ENCODE data around the gene LRFN5. TPM values are rescaled to one million over a fixed set of nuclear protein-coding genes. Genes with fewer than 3 reads are reported as not detected.
"Not testable (repeated sequence)": the region's sequence is repeated elsewhere in the genome, so short reads cannot be mapped to it uniquely, and the experiment has no call there.

Gene LRFN5
- total RNA-seq, 2 experiments from 2014 or later = not detected

DNA sequence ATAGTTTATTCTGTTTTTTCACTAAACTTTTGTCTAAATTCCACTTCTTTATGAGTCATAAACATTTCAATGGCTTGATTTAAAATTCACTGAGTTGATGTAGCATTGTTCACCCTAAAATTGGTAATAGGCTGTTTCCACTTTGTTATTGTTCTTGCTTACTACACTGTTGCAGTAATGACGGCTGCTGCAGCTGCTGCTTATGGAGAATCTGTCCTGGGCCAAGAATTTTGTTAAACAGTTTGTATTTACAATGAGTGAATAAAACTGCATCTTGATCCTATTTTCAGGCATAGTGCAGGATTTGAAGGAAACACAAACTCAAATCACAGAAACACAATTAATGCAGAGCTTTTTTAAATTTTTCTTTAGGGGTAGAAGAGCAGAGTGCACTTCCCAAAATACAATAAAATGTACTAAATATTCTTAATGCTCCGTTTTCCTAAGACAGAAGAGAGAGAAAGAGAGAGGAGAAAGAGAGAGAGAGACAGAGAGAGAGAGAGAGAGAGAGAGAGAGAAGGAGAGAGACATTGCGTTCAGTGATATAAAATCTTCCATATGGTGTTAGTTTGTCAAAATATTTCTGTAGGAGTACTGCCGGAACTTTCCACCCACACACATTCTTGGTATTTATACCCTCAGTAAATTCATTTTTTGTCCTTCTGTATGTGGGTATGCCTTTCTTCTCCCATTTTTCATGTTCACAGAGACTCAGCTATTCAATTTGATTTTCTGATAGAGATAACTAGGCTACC, 266.4 kb downstream of the LRFN5 start:
- ChIA-PET CTCF (no interaction called here), POLR2A (no interaction called here)

DNA sequence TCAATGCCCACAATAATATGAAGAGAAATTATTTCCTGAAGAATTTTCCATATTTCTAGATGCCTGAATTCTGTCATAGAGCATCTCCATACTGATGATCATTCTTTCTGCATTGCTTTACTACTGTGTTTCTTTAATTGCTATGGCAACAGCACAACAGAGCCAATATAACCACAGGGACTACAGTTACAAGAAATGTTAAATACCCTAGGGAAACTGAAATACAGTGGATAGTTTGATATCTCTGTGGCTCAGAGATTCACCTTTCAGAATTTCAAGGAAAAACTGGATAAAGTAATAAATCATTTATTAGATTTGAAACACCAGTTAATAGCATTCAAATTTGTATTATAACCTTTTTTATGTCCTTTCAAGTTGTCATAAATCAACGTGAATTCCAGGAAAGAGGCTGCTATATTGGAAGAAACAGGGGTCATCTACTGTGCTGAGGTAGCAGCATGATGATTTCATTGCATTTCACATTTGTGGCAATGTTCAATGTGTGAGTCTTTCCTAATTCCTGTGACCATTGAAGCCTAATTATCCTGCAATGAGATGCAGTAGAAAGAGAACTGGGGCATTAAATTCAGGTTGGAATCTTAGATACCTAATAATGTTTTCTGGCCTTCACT, 267.1 kb downstream of the LRFN5 start:
- POLR2A ChIA-PET = no interaction called here
- CTCF ChIA-PET = no interaction called here

DNA sequence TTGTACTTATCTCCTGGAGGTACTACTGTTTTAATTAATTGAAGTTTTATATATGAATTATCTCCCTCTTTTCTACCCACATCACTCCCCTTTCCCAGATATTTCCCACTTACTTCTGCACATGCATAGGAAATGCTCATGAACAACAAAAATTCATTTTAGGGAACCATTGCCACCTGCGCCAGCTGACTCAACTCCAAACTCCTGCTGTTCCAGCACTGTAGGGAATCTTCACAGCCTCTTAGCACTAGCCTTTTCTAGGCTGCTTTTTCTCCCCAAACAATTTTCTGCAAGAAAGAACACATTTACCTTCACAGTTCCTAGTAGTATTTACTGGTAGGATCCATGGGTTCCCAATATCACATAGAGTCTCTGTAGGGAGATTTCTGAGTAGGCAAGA, 268.4 kb downstream of the LRFN5 start:
- CTCF ChIA-PET = no interaction called here

DNA sequence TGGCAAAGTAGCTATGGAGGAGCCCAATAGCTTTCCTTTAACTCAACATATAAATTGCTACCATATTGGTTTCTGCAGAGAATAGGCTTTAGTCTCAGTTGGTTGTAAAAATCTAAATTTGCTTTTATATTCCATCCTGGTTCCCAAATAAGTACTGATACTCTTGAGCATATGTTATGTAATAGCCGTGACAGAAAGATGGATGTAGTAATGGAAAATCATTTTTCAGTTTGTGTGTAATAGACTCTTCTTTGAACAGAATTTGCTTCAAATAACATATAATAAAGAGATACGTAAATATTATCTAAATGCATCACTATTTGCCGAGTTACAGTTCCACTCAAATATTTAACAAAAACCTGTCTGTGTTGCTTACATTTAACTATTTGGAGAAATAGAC, 271.6 kb downstream of the LRFN5 start:
- ChIA-PET POLR2A (no interaction called here), CTCF (no interaction called here)

More for the DNA sequence above, 268.4 kb downstream of the LRFN5 start:
- POLR2A ChIA-PET = no interaction called here

DNA sequence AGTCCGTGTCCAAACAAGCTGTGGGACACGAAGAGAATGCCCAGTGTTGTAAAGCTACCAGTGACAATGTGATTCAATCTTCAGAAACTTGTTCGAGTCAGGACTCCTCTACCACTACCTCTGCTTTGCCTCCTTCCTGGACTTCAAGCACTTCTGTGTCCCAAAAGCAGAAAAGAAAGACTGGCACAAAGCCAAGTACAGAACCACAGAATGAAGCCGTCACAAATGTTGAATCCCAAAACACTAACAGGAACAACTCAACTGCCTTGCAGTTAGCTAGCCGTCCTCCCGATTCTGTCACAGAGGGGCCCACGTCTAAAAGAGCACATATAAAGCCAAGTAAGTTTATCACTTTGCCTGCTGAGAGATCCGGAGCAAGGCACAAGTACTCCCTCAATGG, 284.9 kb downstream of the LRFN5 start:
- CTCF ChIA-PET = no interaction called here
- POLR2A ChIA-PET = no interaction called here

DNA sequence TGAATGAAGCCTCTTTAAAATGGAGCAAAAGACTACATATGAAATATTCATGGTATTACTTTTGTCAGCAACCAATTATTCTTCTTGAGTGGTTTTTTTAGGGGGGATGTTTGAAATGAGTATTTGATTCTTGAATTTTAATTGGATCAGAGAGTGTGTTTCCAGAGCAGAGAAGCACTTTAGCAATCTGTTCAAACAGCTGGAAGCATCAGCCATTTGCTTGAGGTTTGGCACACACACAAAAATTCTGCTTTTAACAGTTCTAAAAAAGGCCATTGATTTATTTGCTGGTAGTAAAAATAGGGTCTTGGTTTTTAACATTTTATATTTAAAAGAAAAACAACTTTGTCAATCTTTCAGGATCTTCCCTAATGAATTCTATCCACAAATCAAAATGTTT, 292.7 kb downstream of the LRFN5 start:
- ChIA-PET CTCF (no interaction called here), POLR2A (no interaction called here)

DNA sequence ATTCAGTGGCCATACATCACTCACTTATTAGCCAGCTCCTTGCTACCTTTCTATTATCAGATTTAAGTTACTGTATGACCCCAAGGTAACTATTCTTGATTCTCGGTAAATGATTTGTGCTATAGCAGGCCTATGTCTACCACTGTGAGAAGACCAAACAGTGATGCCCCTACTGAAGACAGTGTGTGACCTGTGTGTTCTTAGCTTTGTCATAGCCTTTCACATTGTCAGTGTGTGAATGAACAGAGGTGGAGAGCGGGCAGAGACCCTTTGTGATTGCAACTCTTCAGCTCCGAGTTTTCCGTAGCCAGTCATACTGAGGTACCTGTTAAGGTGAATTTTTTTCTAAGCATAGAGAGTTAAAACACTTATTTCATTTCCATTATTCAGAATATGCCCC, 294.0 kb downstream of the LRFN5 start:
- CTCF ChIA-PET = no interaction called here
- POLR2A ChIA-PET = no interaction called here

DNA sequence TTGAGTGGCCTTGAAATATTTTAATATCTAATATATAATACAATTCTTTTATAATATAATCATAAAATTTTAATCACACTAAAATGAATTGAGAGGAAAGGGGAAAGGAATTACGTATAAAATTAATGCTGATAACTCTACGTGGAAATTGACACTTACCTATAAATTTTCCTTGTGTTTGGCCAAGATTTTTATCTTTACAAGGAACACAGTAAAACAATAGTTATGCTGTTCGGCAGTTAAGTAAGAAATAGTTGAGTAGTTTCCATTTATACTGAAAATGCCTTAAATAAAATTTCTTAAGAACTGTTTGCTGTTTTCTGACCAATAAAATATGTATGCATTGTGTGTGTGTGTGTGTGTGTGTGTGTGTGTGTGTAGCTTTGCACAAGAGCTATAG, 294.4 kb downstream of the LRFN5 start:
- POLR2A ChIA-PET = no interaction called here
- CTCF ChIA-PET = no interaction called here

DNA sequence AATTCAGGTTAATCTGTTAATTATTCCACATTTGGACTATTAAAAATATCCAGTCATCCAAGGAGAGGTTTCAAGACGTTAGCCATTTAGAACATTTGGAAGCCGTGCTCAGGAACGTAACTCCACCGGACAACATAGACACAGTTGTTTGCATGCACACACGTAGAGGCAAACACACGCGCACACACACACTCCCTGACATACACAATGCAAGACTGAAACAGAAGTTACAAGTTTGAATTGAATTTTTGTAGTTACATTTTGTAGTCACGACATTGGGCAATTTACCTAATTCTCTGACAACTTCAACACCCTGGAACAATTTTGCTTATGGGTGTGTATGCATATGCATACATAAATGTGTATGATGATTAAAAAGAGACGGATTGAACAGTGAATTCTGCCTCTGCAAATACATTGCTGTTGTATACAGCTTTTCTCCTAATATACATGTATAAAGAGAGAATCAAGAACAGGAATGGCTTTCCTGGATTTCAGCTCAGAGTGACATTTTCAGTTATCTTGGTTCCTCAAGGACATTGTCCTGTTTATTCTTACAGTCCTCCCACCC, 298.8 kb downstream of the LRFN5 start:
- CTCF ChIA-PET = no interaction called here
- POLR2A ChIA-PET = no interaction called here

DNA sequence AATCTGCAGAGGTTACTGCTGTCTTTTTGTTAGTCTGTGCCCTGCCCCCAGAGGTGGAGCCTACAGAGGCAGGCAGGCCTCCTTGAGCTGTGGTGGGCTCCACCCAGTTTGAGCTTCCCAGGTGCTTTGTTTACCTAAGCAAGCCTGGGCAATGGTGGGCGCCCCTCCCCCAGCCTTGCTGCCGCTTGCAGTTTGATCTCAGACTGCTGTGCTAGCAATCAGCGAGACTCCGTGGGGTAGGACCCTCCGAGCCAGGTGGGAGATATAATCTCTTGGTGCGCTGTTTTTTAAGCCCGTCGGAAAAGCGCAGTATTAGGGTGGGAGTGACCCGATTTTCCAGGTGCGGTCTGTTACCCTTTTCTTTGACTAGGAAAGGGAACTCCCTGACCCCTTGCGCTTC, 304.5 kb downstream of the LRFN5 start:
- CTCF ChIA-PET, POLR2A ChIA-PET: not testable (repeated sequence)

DNA sequence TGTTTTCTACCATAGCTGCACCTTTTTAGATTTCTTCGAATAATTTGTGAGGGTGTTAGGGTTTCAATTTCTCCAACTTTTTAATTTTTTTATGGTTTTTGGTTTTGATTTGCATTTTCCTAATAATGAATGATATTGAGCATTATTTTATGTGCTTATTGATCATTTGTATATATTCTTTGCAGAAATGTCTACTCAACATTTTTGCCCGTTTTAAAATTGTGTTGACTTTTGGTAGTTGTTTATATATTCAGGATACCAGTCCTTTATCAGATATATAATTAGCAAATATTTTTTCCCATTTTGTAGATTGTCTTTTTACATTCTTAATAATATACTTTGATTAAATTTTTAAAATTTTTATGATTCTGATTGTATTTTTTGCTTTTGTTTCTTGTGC, 306.7 kb downstream of the LRFN5 start:
- ChIA-PET POLR2A (no interaction called here), CTCF (no interaction called here)

DNA sequence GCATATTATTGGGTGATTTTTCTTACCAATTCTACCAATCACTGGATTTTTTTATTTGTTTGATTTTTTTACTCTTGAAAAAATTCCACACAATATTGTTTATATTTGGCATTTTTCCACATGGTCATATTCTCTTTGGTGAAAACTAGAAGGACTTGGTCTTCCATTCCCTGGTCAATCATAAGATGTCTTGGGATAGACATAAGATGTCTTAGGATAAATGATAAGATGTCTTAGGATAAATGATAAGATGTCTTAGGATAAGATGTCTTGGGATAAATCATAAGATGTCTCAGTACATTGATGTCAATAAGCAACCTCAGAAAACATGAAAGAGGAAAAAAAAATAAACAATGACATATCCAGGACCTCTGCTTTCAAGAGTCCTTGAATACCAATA, 309.1 kb downstream of the LRFN5 start:
- POLR2A ChIA-PET = no interaction called here
- CTCF ChIA-PET = no interaction called here

DNA sequence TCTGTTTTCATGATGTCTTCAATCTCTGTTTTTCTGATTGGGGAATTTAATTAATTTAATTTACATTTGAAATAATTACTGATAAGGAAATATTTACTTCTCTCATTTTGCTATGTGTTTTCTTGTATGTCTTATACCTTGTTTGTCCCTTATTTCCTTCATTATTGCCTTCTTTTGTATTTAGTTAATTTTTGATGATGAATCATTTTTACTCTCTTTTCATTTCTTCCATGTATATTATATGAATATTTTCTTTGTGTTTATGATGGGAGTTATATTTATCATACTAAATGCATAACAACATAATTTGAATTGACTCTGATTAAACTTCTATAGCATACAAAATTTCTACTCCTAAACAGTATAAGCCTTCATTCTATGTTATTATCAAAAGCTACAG, 309.6 kb downstream of the LRFN5 start:
- POLR2A ChIA-PET = no interaction called here
- CTCF ChIA-PET = no interaction called here

DNA sequence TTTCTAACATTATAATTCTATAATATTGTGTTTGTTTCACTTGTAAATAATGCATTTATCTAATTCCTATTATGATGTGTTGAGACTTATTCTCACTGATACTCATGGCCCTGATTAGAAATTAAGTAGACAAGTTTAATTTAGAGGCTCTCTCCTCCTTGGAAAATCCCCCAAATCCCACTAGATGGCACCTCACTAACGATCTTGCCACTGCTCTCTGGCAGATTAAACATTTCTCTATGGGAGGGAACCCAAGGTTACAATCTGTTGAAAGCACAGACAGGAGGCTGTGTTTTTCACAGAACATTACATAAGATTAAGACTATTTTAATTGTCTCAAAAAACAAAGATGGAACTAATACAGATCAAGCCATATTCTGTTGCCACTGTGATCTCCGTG, 318.7 kb downstream of the LRFN5 start:
- ChIA-PET POLR2A (no interaction called here), CTCF (no interaction called here)

DNA sequence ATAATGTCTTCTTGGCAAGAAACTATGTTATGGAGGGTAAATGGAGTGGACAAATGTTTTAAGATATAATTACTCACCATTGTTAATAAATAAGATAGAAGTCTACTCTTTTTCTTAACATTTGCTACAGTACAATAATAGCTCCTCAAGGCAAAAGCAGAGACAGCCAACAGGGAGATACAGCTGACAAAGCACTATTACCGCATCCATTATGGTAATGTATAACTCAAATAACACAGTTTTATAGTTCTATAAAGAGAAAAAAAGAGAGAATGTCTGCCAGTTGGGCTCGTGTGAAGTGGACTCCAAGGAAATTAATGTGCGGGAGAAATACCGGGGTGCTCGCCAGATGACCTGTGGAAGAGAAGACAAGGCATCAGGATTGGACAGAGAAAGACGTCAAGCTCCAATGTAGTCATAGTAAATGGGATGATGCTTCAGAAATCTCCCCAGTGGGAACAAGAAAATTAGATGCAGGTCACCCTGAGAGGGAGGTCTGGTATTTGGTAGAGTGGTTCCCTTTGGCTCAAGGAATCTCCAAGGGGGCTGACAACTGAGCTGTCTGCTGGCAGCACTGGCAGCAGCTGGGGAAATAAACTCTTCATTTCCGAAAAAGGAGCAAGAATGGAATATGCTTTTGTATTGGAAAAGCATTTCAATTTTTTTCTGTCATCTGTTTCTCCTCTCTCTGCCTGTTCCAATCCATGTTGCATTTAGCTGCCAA, 343.9 kb downstream of the LRFN5 start:
- ChIA-PET CTCF (no interaction called here), POLR2A (no interaction called here)

Data from activated CD8-positive, alpha-beta memory T cell treated with anti-CD3 and anti-CD28 coated beads for 36 hours (primary cell).